ENCODE results near the gene OAS3. TPM values are rescaled to one million over a fixed set of nuclear protein-coding genes. Genes with fewer than 3 reads are reported as not detected.

Gene OAS3
- total and polyA plus RNA-seq, 9 of the 15 experiments (the other 6 are each of a cell fraction or from before 2014, with no cell fraction given): 0.21 to 2.0 (median 0.83) TPM

- H3K9ac ChIP-seq (ENCODE audit: insufficient read depth in 1 of 2, low read depth in 2 of 2, low read length in 2 of 2): no peak overlapping the region
- DNase-seq (ENCODE audit: extremely low read depth in 1 of 4, low spot score in 3 of 4) (no peak), ATAC-seq (no peak), FAIRE-seq (no peak)
- no peak overlapping the region for H3K4me2 ChIP-seq (ENCODE audit: insufficient read depth, low read length)
- no peak overlapping the region for H2AFZ ChIP-seq (ENCODE audit: low read depth, low read length)
- H3K36me3 ChIP-seq (ENCODE audit: control insufficient read depth, insufficient read depth, low read length): no peaks in the 10 kb centered on the region
- H3K9me1 ChIP-seq (ENCODE audit: control insufficient read depth, insufficient read depth, low read length): no peaks in the 10 kb centered on the region
- no peaks in the 10 kb centered on the region for H3K4me1 ChIP-seq (replicated peaks in 1 of 2; ENCODE audit: control insufficient read depth in 2 of 2, insufficient read depth in 2 of 2, low read length in 2 of 2)
- no peaks in the 10 kb centered on the region for H3K9me3 ChIP-seq (replicated peaks; ENCODE audit: control insufficient read depth, insufficient read depth, low read depth, low read length)
- intact Hi-C loops (cut with micrococcal nuclease): no loop called here
- no peak overlapping the region for H3K4me3 ChIP-seq
- TF ChIP-seq ZFP36 (IDR thresholded peaks at IDR 0.05; ENCODE audit: low read depth, low read length, partially characterized antibody) (peak; percentile 43), MED1 (CRISPR knock-in tag; IDR thresholded peaks at IDR 0.05; ENCODE audit: borderline replicate concordance) (no peak), RBM25 (IDR thresholded peaks at IDR 0.05; ENCODE audit: low read depth, low read length, severe bottlenecking) (peak; percentile 54)
- TF ChIP-seq, protein P1, sequence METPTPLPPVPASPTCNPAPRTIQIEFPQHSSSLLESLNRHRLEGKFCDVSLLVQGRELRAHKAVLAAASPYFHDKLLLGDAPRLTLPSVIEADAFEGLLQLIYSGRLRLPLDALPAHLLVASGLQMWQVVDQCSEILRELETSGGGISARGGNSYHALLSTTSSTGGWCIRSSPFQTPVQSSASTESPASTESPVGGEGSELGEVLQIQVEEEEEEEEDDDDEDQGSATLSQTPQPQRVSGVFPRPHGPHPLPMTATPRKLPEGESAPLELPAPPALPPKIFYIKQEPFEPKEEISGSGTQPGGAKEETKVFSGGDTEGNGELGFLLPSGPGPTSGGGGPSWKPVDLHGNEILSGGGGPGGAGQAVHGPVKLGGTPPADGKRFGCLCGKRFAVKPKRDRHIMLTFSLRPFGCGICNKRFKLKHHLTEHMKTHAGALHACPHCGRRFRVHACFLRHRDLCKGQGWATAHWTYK (CRISPR knock-in tag; IDR thresholded peaks at IDR 0.05): no peak
- in situ Hi-C loops (cut with MboI): no loop called here
- H3K79me2 ChIP-seq (ENCODE audit: control insufficient read depth, insufficient read depth, low read length): no peaks in the 10 kb centered on the region
- no peak overlapping the region for H3K27ac ChIP-seq (ENCODE audit: extremely low read depth, low read depth, low read length)
- ChIA-PET CTCF (ENCODE audit: low intra/inter-chr PET ratio) (no interaction called here), POLR2A (interaction anchor here (1.0 kb wide), 1 partner anchor 28 kb away, joined by 3 read pairs; no protein-coding TSS in a partner anchor)
- no peaks in the 10 kb centered on the region for H4K20me1 ChIP-seq (replicated peaks; ENCODE audit: control insufficient read depth, insufficient read depth, low read length)
- peaks cover 0 to 18% of the 10 kb centered on the region in 2 experiments; a peak in 2 of 5 replicates for H3K27me3 ChIP-seq (ENCODE audit: control insufficient read depth in 2 of 2, insufficient read depth in 2 of 2, low read length in 2 of 2)
- BruUV-seq (replicated peaks): no TSS peak
- 0% methylated on average over 3 of the region's 4 CpGs for WGBS (ENCODE audit: insufficient coverage, low coverage, missing lambda C conversion rate)
These were observed 26.6 kb downstream of the OAS3 start for GRCh38 chr12:112964915-112965314.

DNA sequence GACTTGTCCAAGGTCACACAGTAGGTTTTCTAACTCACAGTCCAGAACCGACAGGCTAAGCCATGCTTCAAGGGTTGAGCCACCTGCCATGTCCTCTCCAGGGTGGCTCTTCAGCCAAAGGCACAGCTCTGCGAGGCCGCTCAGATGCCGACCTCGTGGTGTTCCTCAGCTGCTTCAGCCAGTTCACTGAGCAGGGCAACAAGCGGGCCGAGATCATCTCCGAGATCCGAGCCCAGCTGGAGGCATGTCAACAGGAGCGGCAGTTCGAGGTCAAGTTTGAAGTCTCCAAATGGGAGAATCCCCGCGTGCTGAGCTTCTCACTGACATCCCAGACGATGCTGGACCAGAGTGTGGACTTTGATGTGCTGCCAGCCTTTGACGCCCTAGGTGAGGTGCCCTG, 27.4 kb downstream of the OAS3 start:
- Histone ChIP-seq H3K9me3 (replicated peaks; ENCODE audit: control insufficient read depth, insufficient read depth, low read depth, low read length) (no peaks in the 10 kb centered on the region), H3K9me1 (ENCODE audit: control insufficient read depth, insufficient read depth, low read length) (no peaks in the 10 kb centered on the region), H3K36me3 (ENCODE audit: control insufficient read depth, insufficient read depth, low read length) (no peaks in the 10 kb centered on the region), H3K79me2 (ENCODE audit: control insufficient read depth, insufficient read depth, low read length) (no peaks in the 10 kb centered on the region), H3K9ac (ENCODE audit: insufficient read depth in 1 of 2, low read depth in 2 of 2, low read length in 2 of 2) (no peak overlapping the region), H3K4me1 (replicated peaks in 1 of 2; ENCODE audit: control insufficient read depth in 2 of 2, insufficient read depth in 2 of 2, low read length in 2 of 2) (no peaks in the 10 kb centered on the region), H2AFZ (ENCODE audit: low read depth, low read length) (no peak overlapping the region), H3K27ac (ENCODE audit: extremely low read depth, low read depth, low read length) (no peak overlapping the region), H4K20me1 (replicated peaks; ENCODE audit: control insufficient read depth, insufficient read depth, low read length) (no peaks in the 10 kb centered on the region), H3K27me3 (ENCODE audit: control insufficient read depth in 2 of 2, insufficient read depth in 2 of 2, low read length in 2 of 2) (peaks cover 0 to 18% of the 10 kb centered on the region in 2 experiments; a peak in 2 of 5 replicates), H3K4me2 (ENCODE audit: insufficient read depth, low read length) (no peak overlapping the region), H3K4me3 (no peak overlapping the region)
- BruUV-seq (replicated peaks): no TSS peak
- POLR2A ChIA-PET: interaction anchor here (1.0 kb wide), 1 partner anchor 27 kb away, joined by 3 read pairs; no protein-coding TSS in a partner anchor
- DNase-seq (ENCODE audit: extremely low read depth in 1 of 4, low spot score in 3 of 4): no peak
- no peak for ATAC-seq
- FAIRE-seq: no peak
- in situ Hi-C loops (cut with MboI): no loop called here
- 0% methylated on average over 15 of the region's 15 CpGs for WGBS (ENCODE audit: insufficient coverage, low coverage, missing lambda C conversion rate)
- CTCF ChIA-PET (ENCODE audit: low intra/inter-chr PET ratio): no interaction called here
- intact Hi-C loops (cut with micrococcal nuclease): no loop called here
- TF ChIP-seq RBM25 (IDR thresholded peaks at IDR 0.05; ENCODE audit: low read depth, low read length, severe bottlenecking): no peak
- no peak for TF ChIP-seq KLF16 (IDR thresholded peaks at IDR 0.05)
- TF ChIP-seq ZZZ3 (IDR thresholded peaks at IDR 0.05): no peak
- no peak for TF ChIP-seq SLC30A9 (CRISPR knock-in tag; IDR thresholded peaks at IDR 0.05)
- TF ChIP-seq, protein P1 (CRISPR knock-in tag; IDR thresholded peaks at IDR 0.05): no peak
- no peak for TF ChIP-seq MAFG (tag; conservative IDR thresholded peaks at IDR 0.05)
- TF ChIP-seq CBFB (CRISPR knock-in tag; IDR thresholded peaks at IDR 0.05): no peak
- TF ChIP-seq ZNF24 (IDR thresholded peaks at IDR 0.05): no peak
- TF ChIP-seq EGR1 (conservative IDR thresholded peaks at IDR 0.05): no peak
- no peak for TF ChIP-seq LCOR (CRISPR knock-in tag; IDR thresholded peaks at IDR 0.05)
- no peak for TF ChIP-seq CEBPG (CRISPR knock-in tag; IDR thresholded peaks at IDR 0.05)
- TF ChIP-seq CEBPG (tag; conservative IDR thresholded peaks at IDR 0.05 in 1 of 2, IDR thresholded peaks at IDR 0.05 in 1 of 2): no peak
- no peak for TF ChIP-seq TAF9B (IDR thresholded peaks at IDR 0.05; ENCODE audit: partially characterized antibody)
- TF ChIP-seq DPF2 (IDR thresholded peaks at IDR 0.05): no peak
